Neural progenitor cell (in vitro differentiated cells): ENCODE results near the gene GATA1.

Experiments
- EZH2 ChIP-seq: fragments of 200-600 bp; sonication (generic); IDR thresholded peaks from 2 replicates; pipeline ENCODE4 v1.6.1; 2017; ENCODE audit warnings: antibody characterized with exemption, mild to moderate bottlenecking, moderate library complexity
- EZH2phosphoT487 ChIP-seq: fragments of 200-600 bp; sonication (generic); IDR thresholded peaks from 2 replicates; pipeline ENCODE4 v1.6.1; 2017; ENCODE audit warnings: antibody characterized with exemption
- TF ChIP-seq, protein P1 (sequence below): fragments of 200-600 bp; sonication (generic); IDR thresholded peaks from 2 replicates; pipeline ENCODE4 v1.5.1; 2017; ENCODE audit warnings: antibody characterized with exemption, mild to moderate bottlenecking

DNA sequence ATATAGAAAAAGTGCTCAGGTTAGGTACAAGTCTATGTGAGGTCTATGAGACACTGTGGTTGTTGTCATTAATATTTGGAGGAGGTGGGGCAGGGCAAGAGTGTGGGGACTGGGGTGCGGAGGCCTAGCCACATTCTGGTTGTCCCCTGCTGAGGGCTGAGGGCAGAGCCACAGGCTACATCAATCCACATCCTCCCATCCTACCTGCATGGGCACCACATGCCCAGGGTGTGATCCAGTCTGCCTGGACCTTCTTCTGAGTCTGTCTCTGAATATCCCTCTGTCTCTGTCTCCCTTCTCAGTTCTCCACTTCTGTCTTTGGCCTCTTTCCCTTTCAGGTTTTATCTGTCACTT is 1.2 kb upstream of the GATA1 start:
- TF ChIP-seq EZH2phosphoT487 (no peak), EZH2 (no peak)
- TF ChIP-seq, protein P1, sequence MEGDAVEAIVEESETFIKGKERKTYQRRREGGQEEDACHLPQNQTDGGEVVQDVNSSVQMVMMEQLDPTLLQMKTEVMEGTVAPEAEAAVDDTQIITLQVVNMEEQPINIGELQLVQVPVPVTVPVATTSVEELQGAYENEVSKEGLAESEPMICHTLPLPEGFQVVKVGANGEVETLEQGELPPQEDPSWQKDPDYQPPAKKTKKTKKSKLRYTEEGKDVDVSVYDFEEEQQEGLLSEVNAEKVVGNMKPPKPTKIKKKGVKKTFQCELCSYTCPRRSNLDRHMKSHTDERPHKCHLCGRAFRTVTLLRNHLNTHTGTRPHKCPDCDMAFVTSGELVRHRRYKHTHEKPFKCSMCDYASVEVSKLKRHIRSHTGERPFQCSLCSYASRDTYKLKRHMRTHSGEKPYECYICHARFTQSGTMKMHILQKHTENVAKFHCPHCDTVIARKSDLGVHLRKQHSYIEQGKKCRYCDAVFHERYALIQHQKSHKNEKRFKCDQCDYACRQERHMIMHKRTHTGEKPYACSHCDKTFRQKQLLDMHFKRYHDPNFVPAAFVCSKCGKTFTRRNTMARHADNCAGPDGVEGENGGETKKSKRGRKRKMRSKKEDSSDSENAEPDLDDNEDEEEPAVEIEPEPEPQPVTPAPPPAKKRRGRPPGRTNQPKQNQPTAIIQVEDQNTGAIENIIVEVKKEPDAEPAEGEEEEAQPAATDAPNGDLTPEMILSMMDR = no peak
